ENCODE measurements around the gene ZP3. TPM values are rescaled to one million over a fixed set of nuclear protein-coding genes. Genes with fewer than 3 reads are reported as not detected.

Gene ZP3
- total and polyA plus RNA-seq, 2 of the 8 experiments (the other 6 are each of a cell fraction or from before 2014, with no cell fraction given), result 1.5 to 2.4 TPM

GRCh38 chr7:76409537-76409936, 15.2 kb upstream of the ZP3 start, which contains the start of gene SSC4D:
Gene SSC4D, minus strand, starts transcription at chr7:76409697. Its CDS starts 5,258 bp downstream, at chr7:76404439.
- H2BK5ac ChIP-seq (ENCODE audit: low read depth, low read length), result peak within 1 kb of the TSS; percentile 64
- H4K20me1 ChIP-seq (replicated peaks in 1 of 2; ENCODE audit: control insufficient read depth in 1 of 2, insufficient read depth in 2 of 2, low read length in 2 of 2), result no peaks in the 10 kb centered on the region
- WGBS, 2 experiments (ENCODE audit: extremely low coverage in 1 of 2, insufficient coverage in 1 of 2, insufficient read length in 1 of 2, insufficient replicate concordance in 2 of 2, low coverage in 1 of 2, low lambda C conversion rate in 2 of 2, missing lambda C conversion rate in 1 of 2), result 23% methylated on average over 6 of the region's 6 CpGs; no CpG with 5 or more reads in 1 of the 2 experiments
- peak within 1 kb of the TSS; percentile 90; the same call in 1 of the 2 replicates for H2AFZ ChIP-seq (ENCODE audit: low read length)
- POLR2A ChIA-PET (ENCODE audit: partially characterized antibody), result interaction anchor here (0.6 to 2.7 kb wide), 7 partner anchors 10 to 100 kb away, joined by 3 to 8 read pairs (median 3); no protein-coding TSS in a partner anchor
- H3K23ac ChIP-seq (ENCODE audit: insufficient read length), result no peak within 1 kb of the TSS
- H3K4me1 ChIP-seq (replicated peaks in 1 of 4; ENCODE audit: control insufficient read depth in 3 of 4, insufficient read depth in 4 of 4, low read length in 3 of 4), result peaks cover 0 to 7% (median 1%) of the 10 kb centered on the region in 4 experiments; a peak in 5 of 7 replicates
- FAIRE-seq, result no peak
- peaks cover 2% of the 10 kb centered on the region for H3K23me2 ChIP-seq (ENCODE audit: low read depth, low read length)
- no peak within 1 kb of the TSS for H2BK120ac ChIP-seq (replicated peaks; ENCODE audit: low read depth, low read length)
- peak within 1 kb of the TSS; percentile 74 for H4K5ac ChIP-seq (ENCODE audit: insufficient read length, low read depth, low read length)
- no peaks in the 10 kb centered on the region for H3K9me3 ChIP-seq (ENCODE audit: insufficient read depth in 2 of 2, low read depth in 1 of 2, low read length in 1 of 2)
- no peaks in the 10 kb centered on the region for H3K79me2 ChIP-seq (ENCODE audit: control insufficient read depth in 1 of 2, insufficient read depth in 2 of 2, low read length in 2 of 2)
- peak within 1 kb of the TSS; percentile 71 to 73 for H3K4me2 ChIP-seq (ENCODE audit: insufficient read depth in 1 of 2, low read depth in 2 of 2, low read length in 2 of 2)
- H2BK20ac ChIP-seq (ENCODE audit: low read length), result no peak within 1 kb of the TSS
- H2BK15ac ChIP-seq (ENCODE audit: low read length), result no peak within 1 kb of the TSS
- H3K79me1 ChIP-seq (ENCODE audit: low read depth, low read length), result no peaks in the 10 kb centered on the region
- no peak within 1 kb of the TSS; the same call in 1 of the 2 replicates for H3K18ac ChIP-seq (ENCODE audit: extremely low read depth, low read length)
- H2BK12ac ChIP-seq (ENCODE audit: low read depth, low read length), result no peak within 1 kb of the TSS; the same call in 1 of the 2 replicates
- peak in 1 of 2 experiments; percentile 79 for DNase-seq (ENCODE audit: low read depth in 1 of 2, low spot score in 2 of 2)
- H3K27ac ChIP-seq (ENCODE audit: low read depth, low read length), result no peak within 1 kb of the TSS
- no peak within 1 kb of the TSS for H2AK5ac ChIP-seq (ENCODE audit: low read depth, low read length)
- H3K4ac ChIP-seq (replicated peaks; ENCODE audit: insufficient read length, low read depth, low read length), result no peak within 1 kb of the TSS
- H4K91ac ChIP-seq (replicated peaks; ENCODE audit: insufficient read length, low read length), result no peak within 1 kb of the TSS
- H3K9ac ChIP-seq (replicated peaks in 1 of 4; ENCODE audit: extremely low read depth in 1 of 4, low read depth in 3 of 4, low read length in 3 of 4), result peak within 1 kb of the TSS in 1 of 4 experiments; percentile 47; a peak in 1 of 7 replicates
- no peak within 1 kb of the TSS for H3K56ac ChIP-seq (replicated peaks; ENCODE audit: insufficient read length, low read depth, low read length)
- no peak within 1 kb of the TSS for H3K14ac ChIP-seq (ENCODE audit: insufficient read length)
- H4K8ac ChIP-seq (ENCODE audit: extremely low read depth, insufficient read depth, low read length), result peak within 1 kb of the TSS; percentile 38; the same call in 1 of the 2 replicates
- CTCF ChIA-PET (ENCODE audit: partially characterized antibody), result no interaction called here
- no peaks in the 10 kb centered on the region for H3K36me3 ChIP-seq (ENCODE audit: control insufficient read depth in 2 of 4, insufficient read depth in 4 of 4, low read length in 3 of 4)
- no peaks in the 10 kb centered on the region for H3K27me3 ChIP-seq (replicated peaks in 1 of 4; ENCODE audit: control insufficient read depth in 3 of 4, extremely low read depth in 1 of 4, insufficient read depth in 3 of 4, low read length in 3 of 4)
- peak within 1 kb of the TSS; percentile 40 to 69 (median 44); a peak in 6 of 8 replicates for H3K4me3 ChIP-seq (ENCODE audit: extremely low read depth in 1 of 4, insufficient read depth in 2 of 4, low read depth in 3 of 4, low read length in 4 of 4)
- TF ChIP-seq ASH2L (IDR thresholded peaks at IDR 0.05; ENCODE audit: low read length), result no peak
- TF ChIP-seq HDAC6 (IDR thresholded peaks at IDR 0.05; ENCODE audit: low read depth, low read length), result no peak
- no peak for TF ChIP-seq MAFK (IDR thresholded peaks at IDR 0.05; ENCODE audit: low read depth, low read length)
- no peak for TF ChIP-seq FOSL1 (IDR thresholded peaks at IDR 0.05; ENCODE audit: insufficient read depth, low read depth, low read length)
- no peak for TF ChIP-seq MAX (IDR thresholded peaks at IDR 0.05)
- no peak for TF ChIP-seq GTF2F1 (IDR thresholded peaks at IDR 0.05; ENCODE audit: borderline replicate concordance, low read depth, low read length)
- no peak for TF ChIP-seq TAF7 (optimal IDR thresholded peaks at IDR 0.05; ENCODE audit: borderline replicate concordance, low read depth, low read length)
- TF ChIP-seq GABPA (IDR thresholded peaks at IDR 0.05; ENCODE audit: borderline replicate concordance, insufficient read depth, low read length), result no peak
- no peak for TF ChIP-seq CHD2 (IDR thresholded peaks at IDR 0.05; ENCODE audit: low read length)
- TF ChIP-seq TCF12 (IDR thresholded peaks at IDR 0.05; ENCODE audit: low read depth, low read length), result no peak
- no peak for TF ChIP-seq EZH2 (IDR thresholded peaks at IDR 0.05; ENCODE audit: low read depth, low read length, severe bottlenecking)
